Stimulated activated CD4-positive, alpha-beta T cell treated with anti-CD3 and anti-CD28 coated beads, Interleukin-15, amount 100 ng/mL, for 48 hours (primary cell): Measurements from ENCODE around the gene RSPH4A.
A peak's percentile ranks its signal among the peaks of the same experiment; 100 is the strongest.
"Not testable (repeated sequence)": the region's sequence is repeated elsewhere in the genome, so short reads cannot be mapped to it uniquely, and the experiment has no call there.

Experiments used
- DNase-seq, 2 donors: peaks; one replicate each; pipeline ENCODE4 v3.0.0-alpha.2; 2020; ENCODE audit warnings: low read depth in 2 of 2

The RSPH4A gene

DNA sequence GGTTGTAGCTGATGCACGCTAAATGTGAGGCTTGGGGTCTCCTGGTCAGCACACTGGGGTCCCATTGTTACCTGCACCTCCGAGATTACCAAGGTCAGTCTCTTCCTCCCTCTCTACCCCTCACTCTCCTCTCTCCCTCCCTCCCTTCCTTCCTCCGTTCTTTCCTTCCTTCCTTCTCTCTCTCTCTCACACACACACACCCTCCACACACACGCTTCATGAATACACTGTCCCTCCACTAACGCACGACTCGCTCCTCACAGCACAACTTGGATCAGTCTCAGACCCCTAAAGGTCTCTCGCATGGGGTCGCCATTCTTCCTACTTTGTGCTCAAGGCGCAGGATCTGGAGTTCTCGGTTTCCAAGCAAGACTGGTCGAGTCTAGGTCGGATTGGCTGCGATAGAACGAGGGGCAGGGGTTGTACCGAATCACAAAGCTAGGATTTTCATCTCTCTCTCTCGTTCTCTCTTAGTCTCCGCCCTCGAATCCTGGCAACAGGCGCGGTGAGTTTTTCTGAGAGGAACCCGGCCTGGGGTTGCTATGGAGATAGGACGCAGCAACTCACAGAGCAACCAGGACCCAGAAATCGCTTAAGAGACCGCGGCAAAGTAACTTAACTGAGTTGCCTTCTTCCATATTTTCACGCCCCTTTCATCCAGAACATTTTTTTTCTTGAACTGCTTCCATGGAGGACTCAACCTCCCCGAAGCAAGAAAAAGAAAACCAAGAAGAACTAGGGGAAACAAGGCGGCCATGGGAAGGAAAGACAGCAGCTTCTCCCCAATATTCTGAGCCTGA lies at the start of gene RSPH4A:
TSS of gene RSPH4A (plus strand) at position 543 of the 800 bp plus-strand sequence. CDS start at position 688, 145 bp downstream.
- peak; percentile 38 to 67 for DNase-seq

DNA sequence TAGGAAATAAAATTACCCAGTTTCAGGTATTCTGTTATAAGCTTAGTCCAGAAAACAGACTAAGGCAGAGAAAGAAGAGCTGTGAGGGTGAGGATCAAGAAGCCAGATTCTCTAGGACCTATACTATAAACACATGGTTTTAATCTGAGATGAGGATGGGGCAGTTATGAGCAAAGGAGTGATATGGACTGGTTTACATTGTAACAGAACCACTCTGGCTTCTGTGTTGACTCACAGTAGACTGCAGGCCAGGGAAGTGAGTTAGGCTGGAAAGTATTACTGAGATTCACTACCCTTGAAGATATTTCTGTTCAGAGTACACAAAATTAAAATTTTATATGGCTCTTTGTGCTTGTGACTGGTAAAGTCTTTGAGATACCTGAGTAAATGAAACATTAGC lies 48.2 kb upstream of the RSPH4A start:
- DNase-seq: no peak

DNA sequence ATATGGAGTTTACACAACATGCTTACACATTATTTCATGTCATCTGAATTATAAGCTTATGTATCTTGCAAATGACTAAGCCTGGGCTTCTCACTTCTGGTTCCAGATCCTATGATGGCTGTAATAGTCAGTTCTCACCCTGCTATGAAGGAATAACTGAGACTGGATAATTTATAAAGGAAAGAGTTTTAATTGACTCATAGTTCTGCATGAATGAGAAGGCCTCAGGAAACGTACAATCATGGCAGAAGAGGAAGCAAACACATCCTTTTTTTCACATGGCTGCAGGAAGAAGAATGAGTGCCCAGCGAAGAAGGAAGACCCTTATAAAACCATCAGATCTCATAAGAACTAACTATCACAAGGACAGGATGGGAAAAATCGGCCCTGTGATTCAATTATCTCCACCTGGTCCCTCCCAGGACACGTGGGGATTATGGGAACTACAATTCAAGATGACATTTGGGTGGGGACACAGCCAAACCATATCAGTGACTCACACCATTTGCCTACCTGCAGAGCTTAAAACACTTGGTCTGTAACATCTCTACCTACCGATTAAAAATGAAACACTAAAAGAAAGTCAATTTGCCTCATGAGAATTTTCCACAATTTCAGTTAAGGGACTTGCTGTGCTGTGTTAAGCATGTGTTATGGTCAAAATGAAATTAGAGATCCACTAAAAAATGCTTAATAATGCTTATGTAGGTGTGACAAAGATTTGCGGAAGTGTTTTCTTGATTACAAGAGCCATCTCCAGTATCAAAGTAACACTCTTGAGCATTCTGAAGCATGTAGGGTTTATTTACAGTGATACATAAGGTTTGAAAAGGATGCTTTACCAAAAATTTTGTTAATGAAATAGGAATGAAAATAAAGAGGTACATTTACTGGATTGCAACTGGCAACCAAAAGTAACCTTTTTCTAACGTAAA lies 47.2 kb upstream of the RSPH4A start:
- no peak for DNase-seq

DNA sequence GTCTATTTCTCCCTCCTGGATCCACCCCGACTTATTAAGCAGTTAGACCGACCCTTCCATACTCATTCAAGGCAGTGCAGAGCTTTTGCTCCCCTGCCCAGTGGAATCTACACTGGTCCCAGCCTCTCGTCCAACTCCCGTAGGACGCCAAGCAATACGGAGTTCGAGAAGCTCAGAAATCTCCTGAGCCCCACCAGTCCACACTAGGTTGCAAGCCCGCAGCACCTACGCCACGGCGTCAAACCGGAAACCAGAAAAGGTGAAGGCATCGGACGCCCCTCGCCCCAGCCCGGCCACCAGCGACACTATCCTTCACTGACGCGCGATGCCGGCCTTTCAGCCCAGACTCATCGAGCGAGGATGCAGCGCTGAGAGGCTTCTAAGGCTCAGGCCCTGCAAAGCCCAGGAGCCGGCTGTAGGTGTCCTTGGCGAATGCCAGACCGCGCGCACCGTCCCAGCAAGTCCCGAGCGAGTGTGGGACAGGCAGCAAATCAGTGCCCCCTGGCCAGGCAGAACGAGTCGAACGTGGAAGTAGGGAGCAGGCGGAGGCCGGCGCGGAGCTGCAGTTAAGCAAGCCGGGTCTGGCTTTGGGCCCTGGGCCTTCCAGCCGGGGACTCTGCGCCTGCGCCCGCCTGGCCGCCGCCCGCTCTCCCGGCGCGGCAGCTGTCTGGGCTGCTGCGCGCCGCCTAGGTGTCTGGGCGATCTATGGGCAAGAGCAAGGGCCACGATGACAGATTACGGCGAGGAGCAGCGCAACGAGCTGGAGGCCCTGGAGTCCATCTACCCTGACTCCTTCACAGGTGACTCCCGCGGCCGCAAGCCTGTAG lies 45.2 kb upstream of the RSPH4A start, which contains the start of gene RWDD1:
TSS of gene RWDD1 (plus strand) at position 649 of the 827 bp plus-strand sequence. CDS start at position 728, 79 bp downstream.
- DNase-seq: peak; percentile 97 to 98

DNA sequence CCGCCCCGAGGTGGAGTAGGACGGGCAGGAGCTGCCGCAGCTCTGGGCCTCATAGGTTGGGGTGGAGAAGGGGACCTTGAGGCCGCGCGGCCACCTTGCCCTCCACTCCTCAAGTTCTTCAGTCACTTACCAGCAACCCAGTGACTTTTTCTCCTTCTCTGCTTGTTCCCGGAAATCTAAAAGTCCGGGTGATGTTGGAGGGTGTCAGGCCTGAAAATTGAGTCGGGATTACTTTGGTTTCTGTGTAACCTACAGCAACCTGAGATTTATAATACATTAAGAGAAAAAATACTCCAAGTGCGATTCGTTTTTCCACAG lies 44.6 kb upstream of the RSPH4A start:
- DNase-seq: no peak

DNA sequence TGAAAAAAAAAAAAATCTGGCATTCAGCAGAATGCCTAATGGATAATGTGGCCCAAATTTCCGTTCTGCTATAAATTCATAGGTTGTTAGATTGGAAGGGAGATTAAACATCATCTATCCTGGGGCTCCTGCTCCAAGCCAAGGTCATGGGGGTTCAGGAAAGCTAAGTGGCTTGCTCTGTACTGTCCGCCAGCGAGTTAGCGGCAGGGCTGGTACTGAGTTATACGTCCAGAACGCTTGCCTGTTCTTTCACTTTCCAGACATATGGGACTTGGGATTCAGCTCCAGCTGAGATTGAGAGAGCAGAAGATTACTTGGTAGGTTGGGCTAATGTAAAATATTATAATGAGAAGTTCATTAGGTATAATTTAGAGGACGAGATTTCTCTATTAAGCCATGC lies 44.1 kb upstream of the RSPH4A start:
- no peak for DNase-seq

DNA sequence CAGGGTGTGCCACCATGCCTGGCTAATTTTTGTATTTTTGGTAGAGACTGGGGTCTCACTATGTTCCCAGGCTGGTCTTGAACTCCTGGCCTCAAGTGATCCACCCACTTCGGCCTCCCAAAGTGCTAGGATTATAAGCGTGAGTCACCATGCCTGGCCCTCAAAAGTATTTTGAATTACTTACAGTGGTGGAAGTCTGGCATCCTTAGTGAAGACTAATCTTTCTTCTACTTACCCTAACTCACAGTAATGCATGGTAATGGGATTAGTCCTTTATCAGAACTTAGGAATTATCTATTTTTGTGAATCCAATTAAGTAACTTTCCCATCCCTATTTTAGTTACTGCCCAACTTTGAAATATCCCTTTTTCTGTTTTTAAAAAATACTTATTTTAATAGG lies 41.1 kb upstream of the RSPH4A start:
- no peak for DNase-seq

DNA sequence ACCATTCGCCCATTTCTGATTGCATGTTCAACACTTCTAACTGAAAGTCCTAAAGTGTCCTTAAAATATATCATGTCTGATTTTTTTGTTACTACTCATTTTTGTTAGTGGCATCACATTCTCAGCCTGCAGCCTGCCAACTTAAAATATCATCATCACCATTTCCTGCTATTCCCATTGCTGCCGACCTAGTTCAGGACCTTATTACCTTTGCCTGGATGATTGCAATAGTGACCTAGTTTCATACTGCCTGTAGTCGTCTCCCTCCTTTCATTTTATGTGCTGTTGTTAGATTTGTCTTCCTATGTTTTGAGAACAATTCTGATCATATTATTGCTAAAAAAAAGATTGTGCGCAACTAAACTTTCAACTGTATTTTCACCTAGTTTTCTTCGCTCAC lies 38.8 kb upstream of the RSPH4A start:
- no peak for DNase-seq

DNA sequence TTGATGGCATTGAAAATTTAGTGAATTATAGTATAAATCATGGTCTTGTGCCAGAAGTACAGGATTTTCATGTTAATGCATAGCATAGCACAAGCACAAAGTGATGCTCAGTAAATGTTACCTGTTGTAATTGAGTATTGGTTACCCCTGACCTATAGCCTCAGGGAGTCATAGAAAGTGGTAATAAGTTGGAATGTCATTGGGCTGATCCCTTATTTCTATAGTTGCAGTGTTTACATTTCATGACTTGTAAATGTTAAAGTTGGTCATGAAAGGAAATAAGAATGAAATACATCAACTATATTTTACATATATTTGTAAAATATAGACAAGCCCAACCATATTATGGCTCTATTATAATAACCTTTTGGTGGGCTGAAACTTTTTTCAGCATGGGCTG lies 37.9 kb upstream of the RSPH4A start:
- DNase-seq: no peak

DNA sequence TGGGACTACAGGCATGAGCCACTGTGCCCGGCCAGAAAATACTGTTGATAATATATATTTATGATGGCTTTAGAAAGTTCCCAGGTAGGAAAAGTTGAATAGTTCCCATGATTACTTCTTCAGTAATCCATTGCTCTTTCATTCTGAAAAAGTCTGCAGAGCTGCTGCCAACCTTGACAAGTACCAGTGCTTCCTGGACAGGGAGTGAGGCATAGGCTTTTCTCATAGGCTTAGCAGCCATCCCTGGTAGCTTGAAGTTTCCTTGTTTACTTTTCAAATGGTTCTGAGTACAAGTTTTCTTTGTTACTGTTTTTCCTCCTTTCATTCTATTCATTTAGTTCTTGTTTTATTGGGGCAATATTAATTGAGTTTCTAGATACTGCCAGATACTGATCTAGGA lies 37.1 kb upstream of the RSPH4A start:
- DNase-seq: no peak

DNA sequence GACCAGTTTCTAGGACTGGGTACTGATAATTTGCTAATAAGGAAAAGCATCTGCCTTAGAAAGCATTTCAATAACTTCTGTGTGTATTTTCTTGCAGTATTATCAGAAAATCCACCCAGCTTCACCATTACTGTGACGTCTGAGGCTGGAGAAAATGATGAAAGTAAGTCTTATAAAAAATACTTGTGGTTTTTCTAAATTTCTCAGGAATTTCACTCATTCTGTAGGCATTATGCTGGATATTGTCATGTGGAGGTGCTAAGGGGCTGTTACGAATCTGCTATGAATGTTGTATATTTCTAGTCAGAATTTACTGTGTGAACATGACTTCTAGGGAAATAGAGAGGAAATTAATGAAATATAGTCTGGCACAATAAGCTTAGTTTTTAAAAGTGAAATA lies 36.1 kb upstream of the RSPH4A start:
- no peak for DNase-seq

DNA sequence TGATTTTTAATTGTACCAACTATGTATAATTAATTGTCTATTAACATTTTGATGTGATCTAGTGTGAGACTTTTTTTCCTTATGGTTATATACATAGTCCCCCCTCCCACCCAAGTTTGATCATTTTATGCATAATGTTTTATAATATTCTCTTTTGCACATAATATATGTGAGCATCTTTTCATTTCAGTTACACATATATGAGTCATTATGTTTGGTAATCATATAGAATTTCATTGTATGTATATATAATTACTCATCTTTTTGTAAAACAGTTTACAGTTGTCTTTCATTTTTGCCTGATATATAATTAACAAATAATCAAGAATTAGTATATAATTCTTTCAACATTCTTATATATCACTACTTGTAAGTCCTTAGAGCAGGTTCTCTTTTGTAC lies 30.0 kb upstream of the RSPH4A start:
- DNase-seq: no peak

DNA sequence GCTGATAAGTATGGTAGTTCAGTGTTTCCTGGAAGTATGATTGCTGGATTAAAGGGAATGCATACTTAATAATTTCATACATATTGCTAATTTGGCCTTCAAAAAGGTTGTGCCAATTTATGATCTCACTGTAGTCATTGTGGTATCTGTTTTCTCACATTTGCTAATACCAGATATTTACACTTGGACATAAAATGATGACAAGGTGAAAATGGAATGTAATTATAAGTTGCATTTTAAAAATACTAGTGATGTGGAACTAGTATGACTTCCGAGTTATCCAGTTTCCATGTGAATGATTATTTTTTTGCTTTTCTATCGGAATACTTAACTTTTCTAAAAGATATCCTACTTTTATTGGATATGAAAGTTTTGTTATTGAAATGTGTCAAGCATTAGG lies 29.5 kb upstream of the RSPH4A start:
- DNase-seq: no peak

DNA sequence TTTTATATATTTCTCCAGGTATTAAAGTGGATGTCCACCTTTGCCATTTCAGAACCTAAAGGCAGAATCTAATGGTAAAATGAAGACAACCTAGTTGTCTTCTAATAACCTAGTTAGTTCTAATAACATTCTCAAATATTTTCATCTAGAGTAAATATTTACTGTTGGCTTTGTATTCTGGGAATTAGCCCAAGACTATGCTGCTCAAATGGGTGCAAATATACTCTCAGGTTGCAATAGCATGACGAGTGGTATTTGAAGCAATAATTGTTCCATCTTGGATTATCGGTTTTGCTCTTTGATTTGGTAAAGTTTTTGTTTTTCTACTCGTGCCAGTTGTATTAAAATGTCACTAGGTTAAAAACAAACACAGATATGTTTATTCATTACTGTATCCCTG lies 21.0 kb upstream of the RSPH4A start:
- no peak for DNase-seq

DNA sequence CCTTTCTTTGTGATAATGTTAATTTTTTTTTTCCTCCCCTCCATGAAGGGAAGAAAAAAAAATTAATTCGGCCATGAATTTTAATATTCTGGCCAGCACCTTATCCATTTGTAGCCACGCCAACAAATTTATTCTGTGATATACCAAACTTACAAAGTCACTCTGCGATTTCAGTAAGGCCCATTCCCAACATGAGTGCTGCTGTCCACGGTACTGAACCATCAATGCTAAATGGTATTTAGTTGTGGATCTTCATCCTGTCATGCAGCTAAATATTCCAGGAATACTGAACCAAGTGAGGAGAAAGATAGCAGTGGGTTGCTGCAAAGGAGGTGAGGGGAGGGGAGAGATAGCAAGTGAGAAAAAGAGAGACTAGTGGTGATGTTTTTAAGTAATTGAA lies 19.5 kb upstream of the RSPH4A start:
- no peak for DNase-seq

DNA sequence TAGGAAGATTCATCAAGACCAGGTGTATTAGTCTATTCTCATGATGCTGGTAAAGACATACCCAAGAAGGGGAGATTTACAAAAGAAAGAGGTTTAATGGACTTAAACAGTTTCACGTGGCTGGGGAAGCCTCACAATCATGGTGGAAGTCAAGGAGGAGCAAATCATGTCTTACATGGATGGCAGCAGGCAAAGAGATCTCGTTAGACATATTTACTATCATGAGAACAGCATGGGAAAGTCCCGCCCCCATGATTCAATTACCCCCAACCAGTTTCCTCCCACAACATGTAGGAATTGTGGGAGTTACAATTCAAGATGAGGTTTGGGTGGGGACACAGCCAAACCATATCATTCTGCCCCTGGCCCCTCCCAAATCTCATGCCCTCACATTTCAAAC lies 12.4 kb upstream of the RSPH4A start:
- DNase-seq: not testable (repeated sequence)

DNA sequence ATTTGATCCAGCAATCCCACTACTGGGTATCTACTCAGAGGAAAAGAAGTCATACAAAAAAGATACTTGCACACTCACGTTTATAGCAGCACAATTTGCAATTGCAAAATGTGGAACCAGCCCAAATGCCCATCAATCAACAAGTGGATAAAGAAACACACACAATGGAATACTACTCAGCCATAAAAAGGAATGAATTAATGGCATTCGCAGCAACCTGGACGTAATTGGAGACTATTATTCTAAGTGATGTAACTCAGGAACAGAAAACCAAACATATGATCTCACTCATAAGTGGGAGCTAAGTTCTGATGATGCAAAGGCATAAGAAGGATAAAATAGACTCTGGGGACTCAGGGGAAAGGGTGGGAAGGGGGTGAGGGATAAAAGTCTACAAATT lies 11.4 kb upstream of the RSPH4A start:
- DNase-seq: not testable (repeated sequence)

DNA sequence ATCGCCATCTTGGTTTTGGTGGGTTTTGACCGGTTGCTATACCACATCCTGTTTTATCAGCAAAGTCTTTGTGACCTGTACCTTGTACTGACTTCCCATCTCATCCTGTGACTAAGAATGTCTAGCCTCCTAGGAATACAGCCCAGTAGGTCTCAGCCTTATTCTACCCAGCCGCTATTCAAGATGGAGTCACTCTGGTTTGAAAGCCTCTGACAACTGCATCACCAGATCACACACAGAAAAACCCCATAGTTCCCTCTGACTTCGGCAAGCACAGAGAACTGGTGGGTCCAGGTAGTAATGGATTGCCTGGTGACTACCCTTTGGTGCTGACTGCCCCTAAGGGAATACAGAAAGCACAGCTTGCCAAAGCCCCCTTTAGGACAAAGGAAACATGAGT lies 10.3 kb upstream of the RSPH4A start:
- DNase-seq: no peak

DNA sequence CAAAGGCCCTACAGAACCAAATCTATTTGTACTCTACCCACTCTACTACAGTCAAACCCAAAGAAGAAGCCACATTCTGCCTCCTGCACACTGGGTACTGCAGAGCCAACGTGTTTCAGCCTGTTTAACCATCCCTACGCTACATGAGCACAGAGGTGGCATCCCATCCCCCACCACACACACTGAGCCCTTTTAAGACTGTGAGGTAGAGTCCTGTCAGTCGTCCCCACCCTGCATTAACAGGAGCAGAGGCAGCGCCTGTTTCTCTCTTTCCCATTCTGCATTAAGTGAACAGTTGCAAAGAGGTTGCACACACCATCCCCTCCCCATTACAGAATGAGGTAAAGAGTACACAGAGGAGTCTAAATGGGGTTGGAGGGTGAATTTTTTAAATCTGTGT lies 5.2 kb upstream of the RSPH4A start:
- no peak for DNase-seq

DNA sequence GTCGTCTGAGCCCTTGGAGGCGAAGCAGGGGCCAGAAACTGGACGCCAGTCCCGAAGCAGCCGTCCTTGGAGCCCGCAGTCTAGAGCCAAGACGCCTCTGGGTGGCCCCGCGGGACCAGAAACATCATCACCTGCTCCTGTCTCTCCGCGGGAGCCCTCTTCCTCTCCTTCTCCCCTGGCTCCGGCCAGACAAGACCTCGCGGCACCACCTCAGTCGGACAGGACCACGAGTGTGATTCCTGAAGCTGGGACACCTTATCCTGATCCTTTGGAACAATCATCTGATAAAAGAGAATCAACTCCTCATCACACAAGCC lies 416 bp downstream of the RSPH4A start:
- no peak for DNase-seq

DNA sequence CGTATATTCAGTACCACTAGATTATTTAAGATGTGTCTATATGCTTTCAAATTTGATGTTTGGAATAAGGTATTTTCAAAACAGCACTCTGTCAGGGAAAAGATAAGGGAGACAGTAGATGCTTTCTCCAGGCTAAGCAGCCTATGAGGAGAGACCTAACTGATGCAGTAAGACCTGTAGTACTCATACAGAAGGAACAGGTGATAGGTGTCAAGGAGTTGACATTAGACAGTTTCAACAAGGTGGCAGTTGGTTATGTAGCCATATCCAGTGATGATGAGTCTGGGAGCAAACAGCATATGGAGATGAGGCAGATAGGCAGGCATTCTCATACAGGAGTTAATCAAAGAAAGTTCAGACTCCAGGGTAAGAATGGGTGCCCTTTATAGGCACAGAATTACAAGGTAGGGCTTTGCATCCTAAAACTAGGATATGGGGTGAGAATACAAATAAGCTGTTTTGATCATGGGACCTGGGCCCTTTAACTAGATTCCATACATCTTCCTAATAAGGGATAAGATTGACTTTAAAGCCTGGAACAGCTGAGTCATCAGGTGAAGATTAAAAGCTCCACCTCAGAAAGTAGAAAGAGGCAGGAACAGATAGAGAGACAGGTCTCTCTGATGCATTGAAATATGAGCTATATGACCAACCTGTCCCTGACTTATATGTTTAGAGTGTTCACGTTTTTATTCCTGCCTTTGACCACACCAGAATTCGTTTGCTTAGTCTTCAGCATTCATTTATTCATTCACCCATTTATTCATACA lies 7.9 kb downstream of the RSPH4A start:
- DNase-seq: no peak
